Measurements from ENCODE around the gene LDAH. TPM values are rescaled to one million over a fixed set of nuclear protein-coding genes. Genes with fewer than 3 reads are reported as not detected.

LDAH gene
- total and polyA plus RNA-seq, 2 donors (not counting 1 experiment from before 2014, with no cell fraction given), result 9.0 to 31.3 TPM

DNA sequence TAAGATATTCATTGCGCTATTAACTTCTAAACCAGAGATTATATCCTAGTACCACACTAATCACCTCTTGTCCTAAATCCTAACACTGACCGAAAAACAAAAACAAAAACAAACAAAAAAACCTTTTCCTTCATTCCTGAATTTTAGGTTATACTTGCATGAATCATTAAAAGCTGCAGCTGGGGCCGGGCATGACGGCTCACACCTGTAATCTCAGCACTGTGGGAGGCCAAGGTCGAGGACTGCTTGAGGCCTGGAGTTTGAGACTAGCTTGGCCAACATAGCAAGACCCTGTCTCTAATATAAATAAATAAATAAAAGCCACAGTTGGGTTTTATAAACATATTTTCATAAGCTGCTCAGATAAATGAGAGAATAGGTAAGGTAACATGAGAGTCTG lies 96.0 kb downstream of the LDAH start:
- POLR2A ChIA-PET, result no interaction called here

GRCh38 chr2:20725782-20726181 lies 97.1 kb downstream of the LDAH start:
- H3K4me1 Mint-ChIP-seq, result no peaks in the 10 kb centered on the region
- 100% methylated on average over 1 of the region's 2 CpGs for WGBS (ENCODE audit: insufficient coverage)

More for the DNA sequence above, 96.0 kb downstream of the LDAH start:
- no peak overlapping the region for H3K27ac Mint-ChIP-seq
- Histone ChIP-seq H3K27me3 (replicated peaks in 1 of 4; ENCODE audit: control extremely low read depth in 1 of 4, control insufficient read depth in 3 of 4, insufficient read depth in 4 of 4, low read length in 3 of 4) (no peaks in the 10 kb centered on the region), H3K36me3 (replicated peaks in 1 of 2; ENCODE audit: control extremely low read depth in 1 of 2, control insufficient read depth in 1 of 2, extremely low read depth in 1 of 2, insufficient read depth in 2 of 2, low read length in 1 of 2) (peaks cover 0 to 3% of the 10 kb centered on the region in 2 experiments), H3K4me3 (ENCODE audit: control extremely low read depth in 1 of 5, extremely low read depth in 1 of 5, insufficient read depth in 1 of 5, low read depth in 2 of 5, low read length in 4 of 5) (no peak overlapping the region), H3K4me2 (replicated peaks; ENCODE audit: low read depth, low read length, poor library complexity, severe bottlenecking) (no peak overlapping the region), H3K4me1 (ENCODE audit: control insufficient read depth in 2 of 2, insufficient read depth in 2 of 2, low read length in 2 of 2) (no peaks in the 10 kb centered on the region), H4K20me1 (ENCODE audit: control insufficient read depth, insufficient read depth, low read length, poor library complexity, severe bottlenecking) (no peaks in the 10 kb centered on the region), H2AFZ (ENCODE audit: insufficient read depth, low read depth, low read length, poor library complexity, severe bottlenecking) (no peak overlapping the region), H3K27ac (ENCODE audit: low read length in 2 of 2) (no peak overlapping the region), H3K9me3 (ENCODE audit: control extremely low read depth in 1 of 3, control insufficient read depth in 2 of 3, insufficient read depth in 1 of 3, low read length in 2 of 3) (peaks cover 0 to 3% (median 0%) of the 10 kb centered on the region in 3 donors), H3K79me2 (ENCODE audit: control insufficient read depth, insufficient read depth, low read length) (no peaks in the 10 kb centered on the region), H3K9ac (ENCODE audit: low read length) (no peak overlapping the region)
- no CpG with 5 or more reads among the region's 5 CpGs for WGBS (ENCODE audit: insufficient coverage)
- no peaks in the 10 kb centered on the region for H3K9me3 Mint-ChIP-seq (ENCODE audit: insufficient read depth)
- ATAC-seq (ENCODE audit: low read depth), result no peak
- CTCF ChIA-PET, result interaction anchor here (1.0 to 1.2 kb wide), 2 partner anchors 27 to 236 kb away, joined by 3 read pairs; no protein-coding TSS in a partner anchor
- intact Hi-C loops (cut with micrococcal nuclease), result no loop called here
- no peak for DNase-seq
- H3K4me3 Mint-ChIP-seq, result no peak overlapping the region
- TF ChIP-seq CTCF (IDR thresholded peaks at IDR 0.05) (no peak), EZH2 (IDR thresholded peaks at IDR 0.05; ENCODE audit: borderline replicate concordance, insufficient read depth, low read depth, low read length, poor library complexity, severe bottlenecking) (no peak)
- no peaks in the 10 kb centered on the region for H3K4me1 Mint-ChIP-seq
- no peaks in the 10 kb centered on the region for H3K27me3 Mint-ChIP-seq

More at GRCh38 chr2:20725782-20726181, 97.1 kb downstream of the LDAH start:
- Histone ChIP-seq H3K9ac (ENCODE audit: low read length) (no peak overlapping the region), H3K9me3 (ENCODE audit: control extremely low read depth in 1 of 3, control insufficient read depth in 2 of 3, insufficient read depth in 1 of 3, low read length in 2 of 3) (peaks cover 0 to 4% (median 2%) of the 10 kb centered on the region in 3 donors), H3K79me2 (ENCODE audit: control insufficient read depth, insufficient read depth, low read length) (no peaks in the 10 kb centered on the region), H3K27ac (ENCODE audit: low read length in 2 of 2) (no peak overlapping the region), H3K27me3 (replicated peaks in 1 of 4; ENCODE audit: control extremely low read depth in 1 of 4, control insufficient read depth in 3 of 4, insufficient read depth in 4 of 4, low read length in 3 of 4) (no peaks in the 10 kb centered on the region), H3K4me1 (ENCODE audit: control insufficient read depth in 2 of 2, insufficient read depth in 2 of 2, low read length in 2 of 2) (no peaks in the 10 kb centered on the region), H3K4me2 (replicated peaks; ENCODE audit: low read depth, low read length, poor library complexity, severe bottlenecking) (no peak overlapping the region), H3K4me3 (ENCODE audit: control extremely low read depth in 1 of 5, extremely low read depth in 1 of 5, insufficient read depth in 1 of 5, low read depth in 2 of 5, low read length in 4 of 5) (no peak overlapping the region), H4K20me1 (ENCODE audit: control insufficient read depth, insufficient read depth, low read length, poor library complexity, severe bottlenecking) (no peaks in the 10 kb centered on the region), H3K36me3 (replicated peaks in 1 of 2; ENCODE audit: control extremely low read depth in 1 of 2, control insufficient read depth in 1 of 2, extremely low read depth in 1 of 2, insufficient read depth in 2 of 2, low read length in 1 of 2) (peaks cover 0 to 3% of the 10 kb centered on the region in 2 experiments), H2AFZ (ENCODE audit: insufficient read depth, low read depth, low read length, poor library complexity, severe bottlenecking) (no peak overlapping the region)
- ATAC-seq (ENCODE audit: low read depth) (no peak), DNase-seq (no peak)
- TF ChIP-seq EZH2 (IDR thresholded peaks at IDR 0.05; ENCODE audit: borderline replicate concordance, insufficient read depth, low read depth, low read length, poor library complexity, severe bottlenecking), result no peak
- no peak for TF ChIP-seq CTCF (IDR thresholded peaks at IDR 0.05)
- CTCF ChIA-PET, result interaction anchor here (1.0 to 1.2 kb wide), 3 partner anchors 26 to 237 kb away, joined by 3 read pairs; no protein-coding TSS in a partner anchor
- Mint-ChIP-seq H3K27me3 (no peaks in the 10 kb centered on the region), H3K4me3 (no peak overlapping the region), H3K27ac (no peak overlapping the region), H3K9me3 (ENCODE audit: insufficient read depth) (no peaks in the 10 kb centered on the region)
- POLR2A ChIA-PET, result no interaction called here
- intact Hi-C loops (cut with micrococcal nuclease), result no loop called here
